Smooth muscle cell (in vitro differentiated cells): ENCODE data around the gene TRIM9. TPM values are rescaled to one million over a fixed set of nuclear protein-coding genes. Genes with fewer than 3 reads are reported as not detected.

Source experiments
- DNase-seq: peaks from one replicate; lab custom pipeline; 2025; ENCODE audit not compliant: unreplicated experiment; lab: John Stamatoyannopoulos, UW
- H2AFZ ChIP-seq: fragments of 200-600 bp; sonication (generic); 2 replicates; pipeline ENCODE4 v1.6.0; 2016; ENCODE audit warnings: antibody characterized with exemption, low read depth, mild to moderate bottlenecking
- H3F3A ChIP-seq: fragments of 200-600 bp; sonication (generic); 2 replicates; pipeline ENCODE4 v1.6.0; 2017; ENCODE audit warnings: antibody characterized with exemption, low read depth
- H3K27ac ChIP-seq: fragments of 200-600 bp; sonication (generic); 2 replicates; pipeline ENCODE4 v1.5.1; 2016; ENCODE audit warnings: low read depth, mild to moderate bottlenecking
- H3K27me3 ChIP-seq: fragments of 200-600 bp; sonication (generic); 2 replicates; pipeline ENCODE4 v1.6.1; 2016; ENCODE audit warnings: low read depth, mild to moderate bottlenecking
- H3K36me3 ChIP-seq: fragments of 200-600 bp; sonication (generic); 2 replicates; pipeline ENCODE4 v1.5.1; 2016; ENCODE audit warnings: low read depth
- H3K4me1 ChIP-seq: fragments of 200-600 bp; sonication (generic); 2 replicates; pipeline ENCODE4 v1.5.1; 2016; ENCODE audit warnings: low read depth
- H3K4me2 ChIP-seq: fragments of 200-600 bp; sonication (generic); 2 replicates; pipeline ENCODE4 v1.6.0; 2016; ENCODE audit warnings: mild to moderate bottlenecking
- H3K4me3 ChIP-seq: fragments of 200-600 bp; sonication (generic); 2 replicates; pipeline ENCODE4 v1.5.1; 2016; ENCODE audit warnings: mild to moderate bottlenecking
- H3K79me2 ChIP-seq: fragments of 200-600 bp; sonication (generic); 2 replicates; pipeline ENCODE4 v1.6.0; 2016; ENCODE audit warnings: low read depth, mild to moderate bottlenecking
- H3K9ac ChIP-seq: fragments of 200-600 bp; sonication (generic); 2 replicates; pipeline ENCODE4 v1.6.0; 2016; ENCODE audit warnings: low read depth
- H3K9me3 ChIP-seq: fragments of 200-600 bp; sonication (generic); replicated peaks from 2 replicates; pipeline ENCODE4 v1.5.1; 2016; ENCODE audit warnings: low read depth
- H4K20me1 ChIP-seq: fragments of 200-600 bp; sonication (generic); 2 replicates; pipeline ENCODE4 v1.6.0; 2016; ENCODE audit warnings: low read depth
- CTCF ChIP-seq: fragments of 200-600 bp; sonication (generic); IDR thresholded peaks from 2 replicates; pipeline ENCODE4 v1.5.1; 2017; ENCODE audit warnings: borderline replicate concordance, mild to moderate bottlenecking, antibody characterized with exemption; ENCODE audit not compliant: insufficient read depth, poor library complexity, severe bottlenecking
- WGBS: methylation state at CpG from one replicate; pipeline ENCODE4 v1.1.7; 2016; ENCODE audit warnings: low lambda C conversion rate; 5-methylcytosine and 5-hydroxymethylcytosine counted together
- polyA plus RNA-seq: library from polyadenylated mRNA; unstranded; fragments of >200 nt; fragmentation: Nextera tagmentation; extraction: Ambion mirVana; gene quantifications from 2 replicates; pipeline ENCODE4 v1.2.1, GENCODE V29; 2016
- total RNA-seq: library from RNA; depleted of rRNA; stranded (reverse); fragments of >200 nt; gene quantifications from 2 replicates; pipeline ENCODE4 v1.2.3, GENCODE V29; 2014

Gene TRIM9
- total and polyA plus RNA-seq, 2 experiments from 2014 or later: 0.57 to 1.5 TPM

GRCh38 chr14:51084962-51085361 lies 9.9 kb downstream of the TRIM9 start:
- no peaks in the 10 kb centered on the region for H3K27me3 ChIP-seq
- H3F3A ChIP-seq: no peaks in the 10 kb centered on the region
- no peaks in the 10 kb centered on the region for H3K36me3 ChIP-seq
- no peak overlapping the region for H2AFZ ChIP-seq
- WGBS: 97% methylated on average over 3 of the region's 3 CpGs
- no peaks in the 10 kb centered on the region for H3K79me2 ChIP-seq
- H3K9ac ChIP-seq: no peak overlapping the region
- no peak overlapping the region for H3K4me3 ChIP-seq
- no peak overlapping the region for H3K4me2 ChIP-seq
- TF ChIP-seq CTCF: no peak
- H3K9me3 ChIP-seq: no peaks in the 10 kb centered on the region
- H4K20me1 ChIP-seq: no peaks in the 10 kb centered on the region
- no peaks in the 10 kb centered on the region for H3K4me1 ChIP-seq
- no peak overlapping the region for H3K27ac ChIP-seq
- DNase-seq: no peak

GRCh38 chr14:51084507-51084906 lies 10.4 kb downstream of the TRIM9 start:
- no peak for DNase-seq
- Histone ChIP-seq H3K27me3 (no peaks in the 10 kb centered on the region), H2AFZ (no peak overlapping the region), H3K9me3 (no peaks in the 10 kb centered on the region), H4K20me1 (no peaks in the 10 kb centered on the region), H3K4me3 (no peak overlapping the region), H3F3A (no peaks in the 10 kb centered on the region), H3K27ac (no peak overlapping the region), H3K36me3 (no peaks in the 10 kb centered on the region), H3K4me1 (no peaks in the 10 kb centered on the region), H3K4me2 (no peak overlapping the region), H3K79me2 (no peaks in the 10 kb centered on the region), H3K9ac (no peak overlapping the region)
- no peak for TF ChIP-seq CTCF

GRCh38 chr14:51082349-51082748 lies 12.6 kb downstream of the TRIM9 start:
- Histone ChIP-seq H3K9me3 (no peaks in the 10 kb centered on the region), H3K36me3 (no peaks in the 10 kb centered on the region), H3K4me3 (no peak overlapping the region), H3K4me2 (no peak overlapping the region), H3K9ac (no peak overlapping the region), H3F3A (no peaks in the 10 kb centered on the region), H3K27ac (no peak overlapping the region), H3K79me2 (no peaks in the 10 kb centered on the region), H3K4me1 (no peaks in the 10 kb centered on the region), H3K27me3 (no peaks in the 10 kb centered on the region), H4K20me1 (no peaks in the 10 kb centered on the region), H2AFZ (no peak overlapping the region)
- WGBS: 98% methylated on average over 1 of the region's 1 CpG
- TF ChIP-seq CTCF: no peak
- no peak for DNase-seq

- WGBS: 86% methylated on average over 3 of the region's 3 CpGs
- no peaks in the 10 kb centered on the region for H3K4me1 ChIP-seq
- H3K9ac ChIP-seq: no peak overlapping the region
Observed at GRCh38 chr14:51081712-51082111, 13.2 kb downstream of the TRIM9 start.

More at GRCh38 chr14:51081712-51082111, 13.2 kb downstream of the TRIM9 start:
- no peak overlapping the region for H3K4me3 ChIP-seq
- H3F3A ChIP-seq: no peaks in the 10 kb centered on the region
- no peaks in the 10 kb centered on the region for H4K20me1 ChIP-seq
- H3K9me3 ChIP-seq: no peaks in the 10 kb centered on the region
- H3K27ac ChIP-seq: no peak overlapping the region
- no peak overlapping the region for H3K4me2 ChIP-seq
- no peaks in the 10 kb centered on the region for H3K36me3 ChIP-seq
- no peak for TF ChIP-seq CTCF
- no peaks in the 10 kb centered on the region for H3K79me2 ChIP-seq
- no peak for DNase-seq
- H2AFZ ChIP-seq: no peak overlapping the region
- H3K27me3 ChIP-seq: no peaks in the 10 kb centered on the region
